GM19025 (cell line): ENCODE results near the gene SCAANT1.

ENCODE experiments used
- ATAC-seq: cut with Tn5 transposase; IDR thresholded peaks from one replicate; pipeline ENCODE4 v1.9.1; 2021; ENCODE audit warnings: mild to moderate bottlenecking, low read depth, moderate library complexity; ENCODE audit not compliant: unreplicated experiment

Gene SCAANT1

DNA sequence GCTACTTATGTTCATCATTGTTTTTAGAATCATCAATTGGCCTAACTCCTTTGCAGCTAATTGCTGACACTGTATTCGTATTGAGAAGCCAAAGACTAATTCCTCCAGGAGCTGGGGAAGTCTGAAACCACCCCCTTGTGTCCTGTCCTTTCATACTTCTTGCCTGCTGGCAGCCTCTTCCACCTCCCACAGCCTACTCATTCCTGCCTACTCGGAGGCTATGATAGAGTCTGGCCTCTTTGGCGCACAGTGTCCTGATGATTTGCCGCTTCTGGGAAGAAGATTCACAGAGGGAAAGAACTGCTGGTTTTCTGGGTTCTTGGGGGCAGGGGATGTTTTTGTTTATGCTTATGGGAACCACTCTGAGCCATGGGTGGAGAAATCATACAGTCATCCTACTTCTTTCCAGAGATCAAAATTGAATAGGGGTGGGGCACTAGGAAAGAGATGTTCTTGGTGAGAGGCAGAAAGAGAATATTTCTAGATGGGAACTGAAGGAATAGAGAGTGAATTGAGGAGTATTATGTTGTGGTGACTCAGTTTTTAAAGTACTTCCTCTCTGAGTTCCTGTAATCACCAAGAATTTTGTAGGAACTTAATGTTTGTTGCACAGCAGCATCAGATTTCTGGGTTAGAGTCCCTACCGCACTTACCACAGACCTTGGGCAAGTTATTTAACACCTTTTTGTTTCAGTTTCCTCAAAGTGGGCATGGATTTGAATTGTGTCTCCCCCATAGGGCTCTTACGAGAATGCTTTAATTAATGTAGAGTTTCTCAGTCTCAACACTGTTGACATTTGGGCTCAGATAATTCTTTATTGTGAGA, 22.1 kb upstream of the SCAANT1 start:
- ATAC-seq: no peak

DNA sequence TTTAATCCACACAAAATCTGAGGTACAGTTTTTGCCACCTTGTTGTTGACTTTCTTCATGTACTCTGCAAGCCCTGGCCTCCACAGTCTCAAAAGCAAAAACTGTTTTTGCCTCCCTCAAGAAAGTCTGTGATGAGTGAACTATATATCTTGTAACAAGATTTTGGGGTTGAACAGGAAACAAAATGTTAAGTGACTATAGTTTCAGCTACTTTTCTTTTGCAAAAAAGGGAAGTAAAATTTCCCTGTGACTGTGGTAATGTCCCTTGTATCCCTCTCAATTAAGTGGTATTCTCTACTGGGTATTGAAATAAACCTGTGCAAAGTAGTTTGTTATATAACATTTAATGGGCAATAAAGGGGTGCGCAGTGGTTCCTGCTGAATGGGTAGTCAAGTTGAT, 21.3 kb upstream of the SCAANT1 start:
- peak; percentile 47 for ATAC-seq

DNA sequence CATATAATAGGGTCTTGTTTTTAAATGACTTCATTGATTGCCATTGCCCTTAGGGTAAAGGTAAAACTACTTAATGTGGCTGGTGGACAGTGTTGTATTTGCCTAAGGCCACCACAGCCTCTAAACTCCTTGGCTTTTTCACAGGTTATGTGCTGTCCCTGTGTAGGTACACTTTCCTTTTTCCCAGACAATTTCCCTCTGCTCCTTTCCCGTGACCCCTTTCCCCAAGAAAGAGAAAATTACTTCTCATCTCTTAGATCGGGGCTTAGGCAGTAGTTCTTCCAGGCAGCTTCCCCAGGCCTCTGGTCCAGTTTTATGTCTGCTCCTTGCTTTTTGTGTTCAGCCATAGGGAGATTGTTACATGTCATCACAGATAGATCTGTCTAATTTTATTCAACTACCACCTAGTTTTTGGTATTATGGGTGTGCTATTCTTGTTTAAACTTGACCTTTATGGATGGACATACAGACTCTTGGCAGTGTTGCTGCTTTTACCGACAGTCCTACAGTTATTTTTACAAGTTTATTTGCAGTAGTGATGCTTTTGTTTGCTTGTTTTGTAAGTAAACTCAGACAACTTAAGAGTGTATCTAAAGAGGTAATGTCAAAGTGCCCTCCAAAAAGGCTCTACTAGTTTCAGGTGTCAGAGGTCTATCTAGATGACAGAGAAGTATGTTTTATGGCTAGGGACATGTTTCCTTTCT, 20.5 kb upstream of the SCAANT1 start:
- no peak for ATAC-seq

DNA sequence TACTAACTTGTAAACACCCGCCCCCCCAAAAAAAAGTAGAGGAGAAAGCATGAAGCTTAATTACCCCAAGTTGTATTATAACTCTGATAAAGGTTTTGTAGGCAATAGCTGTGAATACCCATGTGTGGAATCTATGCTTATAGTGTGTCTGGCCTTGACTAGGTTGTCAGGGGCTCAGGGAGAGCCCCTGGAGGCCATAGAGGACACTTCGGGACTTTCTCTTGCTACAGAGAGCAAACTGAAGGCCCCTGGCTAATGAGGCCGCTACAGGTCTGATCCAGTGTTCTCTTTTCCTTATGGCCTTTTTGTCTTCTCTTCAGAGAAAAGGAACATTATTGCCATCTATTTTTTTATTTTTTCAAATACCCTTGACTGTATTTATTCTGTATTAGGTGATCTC, 19.1 kb upstream of the SCAANT1 start:
- ATAC-seq: no peak

DNA sequence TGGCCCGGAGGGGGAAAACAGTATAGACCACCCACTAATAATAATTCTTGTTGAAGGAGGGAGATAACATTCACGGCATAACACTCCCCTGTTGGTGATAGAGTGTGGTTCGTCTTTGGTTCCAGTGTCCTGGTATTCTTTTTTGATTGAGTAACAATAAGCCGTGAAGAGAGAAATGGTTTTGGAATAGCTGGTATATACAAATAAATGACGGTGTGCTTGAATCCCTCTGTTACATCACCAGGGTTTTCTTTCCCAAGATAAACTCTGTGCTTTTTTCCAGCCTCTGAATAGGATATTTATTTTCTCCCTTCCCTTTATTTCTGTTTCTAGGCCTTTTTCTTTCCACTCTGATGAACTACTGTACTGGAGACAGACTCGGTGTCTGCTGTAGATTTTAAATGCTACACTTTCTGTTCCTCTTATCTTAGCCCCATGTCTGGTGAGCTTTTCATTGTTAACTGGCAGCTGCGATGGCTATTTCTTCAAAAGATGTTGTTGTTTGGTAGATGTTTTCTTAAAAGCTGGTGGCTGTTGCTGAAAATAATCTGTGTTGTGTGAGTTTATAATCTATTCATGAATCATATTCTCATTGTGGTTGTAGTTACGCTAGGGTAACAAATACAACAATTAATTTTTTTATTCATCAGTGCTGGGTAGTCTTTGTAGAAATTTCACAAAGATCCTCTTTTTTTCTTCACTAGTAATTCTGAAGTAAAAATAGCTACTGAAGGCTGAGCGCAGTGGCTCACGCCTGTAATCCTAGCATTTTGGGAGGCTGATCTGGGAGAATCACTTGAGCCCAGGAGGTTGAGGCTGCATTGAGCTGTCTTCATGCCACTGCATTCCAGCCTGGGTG, 15.5 kb upstream of the SCAANT1 start:
- ATAC-seq: peak; percentile 54

DNA sequence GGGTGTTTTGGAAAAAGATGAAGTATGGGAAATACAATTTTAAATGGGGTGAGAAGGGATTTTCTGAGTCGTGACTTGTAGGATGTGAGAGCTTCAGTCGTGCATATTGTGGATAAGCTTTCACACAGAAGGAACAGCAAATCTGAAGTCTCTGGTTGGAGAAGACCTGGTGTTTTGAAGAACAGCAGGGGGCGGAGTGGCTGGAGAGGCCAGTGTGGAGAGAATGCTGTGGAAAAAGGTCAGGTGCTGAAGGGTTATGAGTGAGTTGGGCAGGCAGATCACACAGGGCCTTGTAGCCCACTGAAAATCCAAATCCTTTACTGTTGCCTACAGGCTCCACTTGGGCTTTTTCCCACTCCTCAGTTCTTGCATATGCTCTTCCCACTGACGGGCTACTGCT, 14.1 kb upstream of the SCAANT1 start:
- ATAC-seq: no peak

DNA sequence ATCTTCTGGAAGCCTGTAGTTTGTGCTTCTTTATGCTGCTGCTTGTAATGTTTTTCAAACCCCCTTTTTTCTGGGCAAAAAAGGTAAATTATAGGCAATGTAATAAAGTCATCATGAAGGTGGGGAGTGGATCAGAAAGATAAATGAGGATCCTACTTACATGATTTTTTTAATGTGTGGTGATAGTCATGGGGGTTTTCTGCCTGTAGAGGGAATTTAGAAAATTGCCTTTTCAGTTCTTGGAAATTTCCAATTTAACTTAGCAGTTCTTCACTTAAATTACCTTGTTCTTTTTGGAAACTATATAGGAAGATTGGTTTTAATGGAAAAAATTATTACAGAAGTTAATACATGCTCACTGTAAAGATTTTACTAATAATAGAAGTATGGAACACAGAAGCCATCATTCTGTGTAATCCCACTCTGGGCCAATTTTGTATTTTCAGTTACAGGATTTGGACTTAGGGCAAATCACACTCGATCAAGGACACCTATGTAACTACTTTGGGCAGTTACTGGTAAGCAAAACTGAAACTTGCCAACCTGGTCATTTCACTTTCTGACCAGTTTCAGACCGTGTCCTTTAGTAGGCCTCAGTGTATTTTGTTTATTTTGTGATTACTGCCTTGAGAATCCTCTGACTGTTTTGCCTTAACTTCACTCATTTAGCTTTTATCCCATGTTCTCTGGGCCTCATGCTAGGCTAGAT, 10.5 kb upstream of the SCAANT1 start:
- no peak for ATAC-seq

DNA sequence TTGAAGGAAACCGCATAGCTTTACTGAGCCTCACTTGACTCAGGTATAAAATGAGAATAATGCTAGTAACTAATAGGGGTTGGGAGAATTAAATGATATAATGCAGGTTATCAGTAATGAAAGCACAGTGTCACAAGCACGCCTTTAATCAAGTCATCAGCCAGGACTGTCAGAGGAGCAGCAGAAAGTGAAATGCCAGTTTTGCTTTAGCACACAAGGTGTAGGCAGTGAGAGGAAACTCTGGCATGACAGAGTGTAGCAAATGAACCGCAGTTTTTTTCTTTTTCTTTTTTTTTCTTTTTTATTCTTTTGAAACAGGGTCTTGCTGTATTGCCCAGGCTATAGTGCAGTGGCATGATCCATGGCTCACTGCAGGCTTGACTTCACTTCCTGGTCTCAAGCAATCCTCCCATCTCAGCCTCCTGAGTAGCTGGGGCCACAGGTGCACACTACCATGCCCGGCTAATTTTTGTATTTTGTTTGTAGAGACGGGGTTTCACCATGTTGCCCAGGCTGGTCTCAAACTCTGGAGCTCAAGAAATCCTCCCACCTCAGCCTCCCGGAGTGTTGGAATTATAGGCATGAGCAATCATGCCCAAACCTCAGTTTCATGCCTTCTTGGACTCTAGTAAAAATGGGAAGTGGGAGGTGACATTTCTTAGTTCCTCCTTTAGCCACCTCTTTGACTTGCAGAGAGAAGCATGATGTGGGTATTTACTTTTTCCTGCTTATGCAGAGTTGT, 9.7 kb upstream of the SCAANT1 start:
- ATAC-seq: peak; percentile 69

DNA sequence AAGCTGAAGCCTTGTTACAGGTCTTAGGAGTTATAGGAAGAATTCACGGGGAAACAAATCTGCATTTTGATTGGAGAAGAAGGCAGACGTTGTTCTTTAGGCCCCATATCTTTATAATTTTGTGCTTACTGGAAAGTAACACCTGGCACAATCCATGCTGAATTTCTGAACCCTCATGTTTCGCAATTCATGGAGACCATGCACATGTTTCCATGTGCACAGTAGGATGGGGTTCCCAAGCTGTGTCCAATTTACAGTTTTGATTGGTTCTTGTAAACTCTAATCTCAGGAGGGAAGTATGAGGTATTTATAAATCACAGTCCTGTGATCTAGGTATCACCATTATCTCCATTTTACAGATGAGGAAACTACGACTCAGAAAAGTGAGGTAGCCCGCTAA, 7.8 kb upstream of the SCAANT1 start:
- no peak for ATAC-seq

DNA sequence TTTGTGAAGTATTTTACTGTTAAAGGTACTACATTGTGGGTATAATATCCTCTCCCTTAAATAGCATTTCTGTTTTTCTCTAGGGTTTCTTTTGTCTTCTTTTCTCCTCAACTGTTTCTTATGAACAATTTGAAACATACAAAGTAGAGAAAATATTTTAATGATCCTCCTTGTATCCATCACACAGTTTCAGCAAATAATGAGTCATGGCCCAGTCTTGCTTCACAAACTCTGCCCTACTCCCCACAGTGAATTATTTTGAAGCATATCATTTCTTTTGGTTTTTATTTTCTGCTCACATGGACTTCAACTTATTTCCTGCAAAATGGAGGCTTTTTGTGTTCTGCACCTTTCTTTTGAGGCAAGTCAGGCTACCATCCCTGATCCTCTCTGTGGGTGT, 6.1 kb upstream of the SCAANT1 start:
- ATAC-seq: no peak

DNA sequence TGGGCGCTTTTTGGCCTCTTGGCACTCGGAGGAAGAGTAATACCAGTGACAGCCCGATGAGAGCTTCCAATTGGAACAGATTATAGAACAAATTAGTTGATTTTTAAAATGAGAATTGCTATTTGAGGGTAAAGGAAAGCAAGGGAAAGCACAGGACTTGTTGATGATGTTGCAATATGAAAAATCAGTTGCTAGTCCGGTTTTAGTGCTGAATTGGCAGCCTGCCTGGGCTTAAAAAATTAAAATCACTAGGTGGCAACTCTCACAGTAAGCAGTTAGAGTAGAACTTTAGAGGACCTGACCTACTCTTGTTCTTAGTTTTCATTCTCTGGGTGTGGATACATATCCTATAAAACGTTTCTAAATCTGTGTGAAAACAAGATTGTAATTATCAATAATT, 2.1 kb upstream of the SCAANT1 start:
- no peak for ATAC-seq

DNA sequence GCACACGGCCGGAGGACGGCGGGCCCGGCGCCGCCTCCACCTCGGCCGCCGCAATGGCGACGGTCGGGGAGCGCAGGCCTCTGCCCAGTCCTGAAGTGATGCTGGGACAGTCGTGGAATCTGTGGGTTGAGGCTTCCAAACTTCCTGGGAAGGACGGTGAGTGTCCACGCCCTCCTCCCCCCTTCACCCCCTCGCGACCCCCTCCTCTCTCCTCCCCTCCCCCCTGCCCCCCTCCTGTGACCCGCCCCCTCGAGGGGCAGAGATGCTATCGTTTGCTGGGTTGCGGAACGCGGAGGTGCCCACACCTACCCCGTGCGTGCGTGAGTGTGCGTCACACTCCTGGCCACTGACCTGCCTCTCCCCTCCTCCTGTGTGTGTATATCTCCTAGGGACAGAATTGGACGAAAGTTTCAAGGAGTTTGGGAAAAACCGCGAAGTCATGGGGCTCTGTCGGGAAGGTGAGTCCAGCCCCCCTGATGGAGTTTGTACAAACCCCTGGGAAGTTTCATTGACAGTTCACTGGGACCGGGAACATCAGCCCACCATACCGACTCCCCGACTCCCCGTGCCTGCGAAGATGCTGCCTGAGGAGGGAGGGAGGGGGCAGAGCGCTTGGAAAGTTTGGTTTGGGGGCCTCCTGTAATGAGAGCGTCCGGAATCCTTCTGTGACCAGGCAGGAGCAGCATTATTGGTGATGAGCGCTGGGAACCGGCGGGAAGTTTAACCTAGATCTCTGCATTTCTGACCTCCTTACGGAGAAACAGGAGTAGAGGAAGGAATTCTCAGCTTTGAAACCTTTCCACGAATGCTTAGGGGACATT, 795 bp upstream of the SCAANT1 start:
- no peak for ATAC-seq

DNA sequence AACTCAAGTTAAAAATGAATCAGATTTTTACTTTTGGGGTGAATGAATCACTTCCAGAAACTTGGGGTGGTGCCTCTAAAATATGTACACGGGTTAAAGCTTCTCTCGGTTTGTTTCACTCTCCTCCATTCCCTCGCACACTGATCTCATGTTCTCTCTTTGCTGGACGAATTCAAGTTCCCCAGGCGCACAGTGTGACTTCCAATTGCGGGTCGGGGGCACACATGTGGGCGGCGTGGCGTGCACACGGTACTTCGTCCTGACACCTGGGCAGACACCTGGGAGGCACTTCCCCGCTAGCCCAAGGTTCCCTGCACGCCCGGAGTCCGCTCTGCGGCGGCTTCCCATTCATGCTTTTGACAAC, 692 bp downstream of the SCAANT1 start:
- no peak for ATAC-seq

DNA sequence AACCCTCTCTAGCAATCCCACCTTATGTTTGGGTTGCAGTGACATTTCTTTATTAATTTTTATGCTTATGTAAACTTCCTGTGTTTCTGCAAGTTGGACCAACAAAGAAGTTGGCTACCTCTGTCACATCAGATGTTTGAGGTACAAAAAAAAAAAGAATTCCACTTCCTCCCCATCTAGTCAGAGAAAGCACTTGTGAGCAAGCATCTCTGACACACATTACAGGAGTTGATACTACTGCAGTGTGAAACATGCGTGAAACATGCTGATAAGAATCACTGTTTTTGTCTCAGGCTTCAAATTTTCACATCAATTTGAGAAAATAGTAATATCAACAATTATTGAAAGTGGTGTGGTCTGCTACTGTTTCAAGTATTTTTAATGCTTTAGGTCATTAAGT, 1.3 kb downstream of the SCAANT1 start:
- no peak for ATAC-seq

DNA sequence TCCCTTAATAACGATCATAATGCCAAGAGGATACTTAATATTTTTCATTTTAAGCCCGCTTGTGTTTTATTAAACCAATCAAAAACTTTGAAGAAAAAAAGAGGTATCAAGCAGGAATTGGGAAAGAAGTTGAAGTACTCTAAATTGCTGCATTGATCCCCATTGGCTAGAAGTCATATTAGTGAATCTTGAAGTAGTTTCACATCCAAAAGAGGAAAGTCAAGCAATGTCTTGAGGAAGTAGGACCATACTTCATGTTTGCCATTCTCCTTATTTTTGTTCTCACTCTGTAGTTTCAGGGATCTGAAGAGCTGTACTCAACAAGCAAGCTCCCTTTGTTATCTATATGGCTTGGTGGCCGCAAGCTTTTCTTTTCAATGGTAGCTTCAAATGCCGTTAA, 2.2 kb downstream of the SCAANT1 start:
- no peak for ATAC-seq

DNA sequence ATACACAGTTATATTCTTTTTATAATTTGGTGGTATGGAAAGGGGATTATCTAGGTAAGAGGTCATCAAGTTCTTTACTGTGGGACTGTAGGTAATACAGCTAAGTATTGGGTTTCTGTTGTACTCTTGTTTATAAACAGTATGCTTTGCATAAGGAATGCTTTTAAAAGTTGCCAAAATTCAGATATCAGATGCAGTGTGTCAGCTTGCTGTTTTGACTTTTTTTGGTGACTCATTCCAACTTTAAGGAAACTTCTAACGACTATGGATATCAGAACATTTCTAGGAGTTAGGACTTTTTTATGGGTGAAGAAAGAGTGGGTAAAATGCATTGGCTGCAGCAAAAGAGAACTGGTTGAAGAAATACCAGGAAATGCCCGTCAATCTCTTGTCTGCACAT, 2.8 kb downstream of the SCAANT1 start:
- ATAC-seq: no peak

DNA sequence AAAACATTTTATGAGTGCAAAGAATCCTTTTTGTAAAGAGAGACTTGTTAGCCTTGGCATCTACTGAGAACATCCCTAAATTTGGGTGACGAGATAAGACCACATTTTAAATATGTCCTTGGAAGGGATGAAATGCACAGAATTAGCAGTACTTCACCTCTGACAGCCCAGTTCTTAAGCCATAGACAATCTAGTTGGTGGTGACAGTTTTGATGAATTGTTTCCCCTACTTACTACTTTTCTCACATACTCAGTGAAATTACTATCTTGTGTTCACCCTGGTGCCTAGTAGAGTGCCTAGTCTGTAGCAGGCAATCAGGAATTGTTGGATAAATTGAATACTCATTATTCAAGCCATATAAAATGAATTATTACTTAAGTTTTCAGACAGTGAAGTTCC, 3.4 kb downstream of the SCAANT1 start:
- no peak for ATAC-seq

DNA sequence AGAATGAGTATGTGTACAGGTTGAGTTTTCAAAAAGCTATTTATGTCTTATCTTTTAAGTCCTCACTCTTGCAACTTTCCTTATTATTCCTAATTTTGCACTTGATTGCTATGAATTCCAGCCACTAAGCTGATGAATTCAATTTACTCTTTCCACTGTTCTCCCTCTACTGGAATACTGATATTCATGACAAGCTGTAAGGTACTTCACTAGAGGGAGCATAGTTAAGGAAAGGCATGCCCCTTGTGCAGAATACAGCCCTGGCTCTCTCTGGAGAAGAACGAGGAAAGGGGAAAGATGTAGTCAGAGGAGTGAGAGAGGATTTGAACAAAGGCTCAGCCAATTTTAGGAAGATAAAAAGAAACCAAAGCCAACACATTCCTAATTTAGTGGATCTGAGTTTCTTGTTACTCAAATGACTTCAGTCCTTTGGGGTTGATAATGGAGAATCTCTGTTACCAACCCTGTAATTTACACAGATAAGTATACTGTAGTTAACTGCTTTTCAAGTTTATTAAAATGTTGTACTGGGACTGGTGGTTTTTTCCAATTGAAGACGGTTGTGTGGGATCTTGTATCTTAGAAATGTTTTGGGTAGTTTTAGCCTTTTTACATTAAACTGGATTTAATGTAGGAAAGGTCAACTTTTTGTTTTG, 4.0 kb downstream of the SCAANT1 start:
- ATAC-seq: no peak
